ENCODE measurements around the gene PRDM16.

Gene PRDM16

GRCh38 chr1:3390291-3390690, 321.3 kb downstream of the PRDM16 start:
- DNase-seq: no peak

DNA sequence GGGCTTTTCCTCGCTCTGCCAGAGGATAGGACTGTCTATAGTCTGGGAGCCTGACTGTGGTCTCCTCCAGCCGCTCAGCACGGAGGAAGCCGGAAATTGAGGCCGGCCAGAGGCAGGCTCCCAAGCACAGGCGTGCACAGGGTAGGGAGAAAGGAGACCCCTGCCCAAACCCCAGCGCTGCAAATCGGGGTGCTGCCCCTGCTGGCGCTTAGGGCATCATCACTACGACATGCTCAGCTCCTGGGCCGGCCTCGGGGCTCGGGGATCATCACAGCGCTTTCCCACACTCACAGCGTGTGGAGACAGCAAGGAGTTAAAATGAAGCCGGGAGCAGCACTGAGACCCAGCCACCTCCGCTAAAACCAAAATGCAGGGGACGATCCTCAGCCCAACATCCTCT, 322.7 kb downstream of the PRDM16 start:
- DNase-seq: no peak

DNA sequence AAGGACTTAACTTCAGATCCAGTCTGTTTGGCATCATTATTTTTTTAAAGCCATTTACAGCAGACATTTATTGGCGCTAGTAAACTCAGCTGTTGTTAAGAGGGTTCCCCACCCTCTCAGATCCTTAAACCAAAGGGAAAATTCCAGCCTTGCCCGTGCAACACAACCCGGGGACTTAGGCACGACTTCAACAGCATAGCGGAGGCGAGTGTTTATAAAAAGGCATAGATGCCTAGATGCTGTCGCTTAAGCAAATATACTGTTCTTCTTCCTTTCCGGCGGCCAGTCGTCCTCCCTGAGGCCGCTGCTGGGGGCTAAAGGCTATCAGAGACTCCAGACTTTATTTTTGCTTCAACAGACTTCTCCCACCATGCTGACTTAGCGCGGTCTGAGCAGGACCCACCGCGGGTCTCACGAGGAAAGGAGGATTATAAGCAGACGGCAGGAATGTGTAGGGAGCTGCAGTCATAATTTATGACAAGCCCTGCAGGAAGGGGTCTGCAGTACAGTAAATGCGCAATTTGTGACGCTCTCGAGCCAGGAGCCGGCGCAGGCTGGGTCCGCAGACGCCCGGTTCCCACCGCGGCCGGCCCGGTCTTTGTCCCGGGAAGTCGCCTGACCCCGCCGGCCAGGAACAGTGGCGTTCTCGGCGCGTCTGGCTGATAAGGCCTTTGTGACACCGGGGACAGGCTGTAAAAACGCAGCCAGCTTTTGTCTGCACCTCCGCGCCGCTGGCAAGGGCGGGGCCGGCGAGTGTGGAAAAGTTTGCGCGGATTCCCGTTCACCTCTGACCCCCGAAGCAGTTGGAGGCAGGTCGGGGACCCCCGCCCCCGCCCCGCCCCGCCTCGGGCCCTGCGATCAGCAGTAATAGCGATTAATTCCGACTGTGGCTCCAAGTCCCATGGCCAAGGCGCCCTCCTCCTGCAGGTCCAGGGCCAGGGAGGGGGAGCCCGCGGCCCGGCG, 324.3 kb downstream of the PRDM16 start:
- DNase-seq: no peak

GRCh38 chr1:3393987-3394920, 325.3 kb downstream of the PRDM16 start:
- DNase-seq: no peak

DNA sequence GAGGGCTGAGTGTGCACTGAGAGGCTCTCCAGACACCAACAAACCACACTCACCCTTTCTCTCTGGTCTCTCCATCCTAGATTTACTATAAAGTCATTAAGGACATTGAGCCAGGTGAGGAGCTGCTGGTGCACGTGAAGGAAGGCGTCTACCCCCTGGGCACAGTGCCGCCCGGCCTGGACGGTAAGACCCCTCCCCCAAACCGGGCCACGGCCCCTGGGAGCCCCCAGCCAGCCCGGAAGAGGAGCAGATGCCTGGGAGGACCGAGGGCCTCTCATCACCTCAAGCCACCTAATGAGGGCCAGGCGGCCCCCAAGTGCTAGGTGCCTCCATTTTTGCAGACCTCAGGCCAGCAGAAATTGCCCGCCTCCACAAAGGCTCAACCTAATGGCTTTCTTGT, 327.4 kb downstream of the PRDM16 start:
- no peak for DNase-seq

- DNase-seq: no peak
Observed at GRCh38 chr1:3397311-3397710, 328.3 kb downstream of the PRDM16 start.

- no peak for DNase-seq
Observed at GRCh38 chr1:3398396-3399140, 329.6 kb downstream of the PRDM16 start.

- DNase-seq: no peak
Observed at GRCh38 chr1:3399732-3400131, 330.7 kb downstream of the PRDM16 start.

- DNase-seq: no peak
Observed at GRCh38 chr1:3401585-3402257, 332.7 kb downstream of the PRDM16 start.

DNA sequence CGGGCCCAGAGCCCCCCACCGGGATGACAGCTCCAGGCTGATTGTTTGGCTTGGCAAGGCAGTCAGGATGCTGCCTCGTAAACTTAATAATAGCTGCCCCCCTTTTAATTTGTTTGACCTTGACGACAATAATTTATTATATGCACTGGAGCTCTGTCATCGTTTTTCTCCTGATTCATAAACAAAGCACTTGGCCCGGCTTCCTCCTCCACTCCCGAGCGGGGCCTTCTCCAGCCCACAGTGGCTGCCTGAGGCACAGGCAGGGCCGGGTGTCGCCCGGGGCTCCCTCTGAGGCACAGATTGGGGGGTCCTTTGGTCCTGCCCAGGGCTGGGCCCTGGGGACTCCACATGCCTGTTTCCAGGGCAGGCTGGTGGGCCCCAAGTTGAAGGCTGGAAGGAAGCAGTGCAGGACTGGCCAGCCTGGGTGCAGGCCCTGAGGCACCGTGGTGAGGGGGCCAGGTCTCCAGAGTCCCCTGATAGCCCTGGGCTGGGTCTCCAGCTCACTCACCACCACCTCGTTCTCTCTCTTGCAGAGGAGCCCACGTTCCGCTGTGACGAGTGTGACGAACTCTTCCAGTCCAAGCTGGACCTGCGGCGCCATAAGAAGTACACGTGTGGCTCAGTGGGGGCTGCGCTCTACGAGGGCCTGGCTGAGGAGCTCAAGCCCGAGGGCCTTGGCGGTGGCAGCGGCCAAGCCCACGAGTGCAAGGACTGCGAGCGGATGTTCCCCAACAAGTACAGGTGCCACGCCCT, 333.4 kb downstream of the PRDM16 start:
- no peak for DNase-seq

DNA sequence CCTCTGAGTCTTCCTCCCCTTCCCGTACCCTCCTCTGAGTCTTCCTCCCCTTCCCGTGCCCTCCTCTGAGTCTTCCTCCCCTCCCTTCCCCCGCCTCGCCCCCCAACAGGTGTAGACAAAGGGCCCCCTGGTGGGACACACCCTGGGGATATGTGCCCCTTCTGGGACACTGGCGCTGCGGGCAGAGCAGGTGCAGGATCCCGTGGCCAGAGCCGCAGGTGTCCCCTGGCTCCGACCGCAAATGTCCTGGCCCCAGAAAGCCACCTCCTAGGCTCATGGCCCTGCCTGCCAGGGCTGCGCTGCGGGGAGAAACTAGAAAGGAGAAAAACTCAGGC, 334.0 kb downstream of the PRDM16 start:
- DNase-seq: no peak

DNA sequence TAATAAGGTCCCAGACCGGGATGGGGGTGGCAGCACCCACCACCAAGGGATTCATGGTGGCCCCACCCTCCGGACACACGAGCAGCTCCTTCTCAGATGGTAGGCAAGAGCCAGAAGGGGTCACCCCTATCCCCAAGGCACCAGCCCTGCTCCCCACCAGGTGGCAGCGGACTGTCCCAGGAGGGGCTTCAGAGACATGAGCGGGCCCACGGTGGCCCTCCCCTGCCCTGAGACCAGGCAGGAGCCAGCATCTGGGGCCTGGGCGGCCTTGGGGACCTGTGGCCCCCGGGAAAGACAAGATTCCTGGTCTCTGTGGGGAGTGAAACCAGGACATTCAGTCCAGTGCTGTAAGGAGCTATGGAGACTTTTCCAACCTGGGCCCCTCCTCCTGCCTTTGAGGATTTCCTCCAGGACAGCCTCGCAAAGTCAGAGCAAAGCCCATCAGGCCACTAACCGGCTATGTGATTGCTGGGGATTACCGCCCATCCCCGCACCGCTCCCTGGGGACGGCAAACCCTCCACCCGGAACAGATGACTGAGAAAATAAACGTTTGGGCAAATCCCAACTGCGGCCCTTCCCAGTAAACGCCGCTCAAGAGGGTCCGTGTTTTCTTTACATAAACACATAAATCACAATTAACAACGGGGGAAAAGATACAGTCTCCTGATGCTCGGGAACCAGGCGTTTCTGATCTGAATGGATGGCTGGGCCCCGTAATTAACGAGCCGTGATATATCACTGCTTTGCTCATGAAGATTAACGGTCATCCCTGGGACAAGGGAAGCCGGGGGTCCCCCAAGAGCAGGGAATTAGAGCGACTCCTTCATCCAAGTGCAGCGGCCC, 334.6 kb downstream of the PRDM16 start:
- no peak for DNase-seq

DNA sequence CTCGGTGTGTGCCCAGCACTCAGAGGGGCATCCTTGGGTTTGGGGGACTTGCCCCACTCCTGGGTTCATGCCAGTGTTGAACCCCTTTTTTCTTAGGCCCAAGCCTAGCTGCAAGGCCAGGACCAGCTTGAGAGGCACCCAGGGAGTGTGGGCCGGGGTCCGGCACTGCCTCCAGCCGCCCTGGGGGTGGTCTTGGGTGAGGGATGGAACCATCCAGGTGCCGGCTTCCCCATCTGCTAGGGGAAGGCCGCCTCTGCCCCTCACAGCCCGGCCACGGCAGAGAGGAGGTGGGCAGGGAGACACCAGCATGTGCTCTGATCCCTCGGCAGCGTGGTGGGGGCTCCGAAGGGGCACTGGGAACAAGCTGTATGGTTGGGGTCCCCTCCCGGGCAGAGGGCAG, 335.3 kb downstream of the PRDM16 start:
- no peak for DNase-seq

DNA sequence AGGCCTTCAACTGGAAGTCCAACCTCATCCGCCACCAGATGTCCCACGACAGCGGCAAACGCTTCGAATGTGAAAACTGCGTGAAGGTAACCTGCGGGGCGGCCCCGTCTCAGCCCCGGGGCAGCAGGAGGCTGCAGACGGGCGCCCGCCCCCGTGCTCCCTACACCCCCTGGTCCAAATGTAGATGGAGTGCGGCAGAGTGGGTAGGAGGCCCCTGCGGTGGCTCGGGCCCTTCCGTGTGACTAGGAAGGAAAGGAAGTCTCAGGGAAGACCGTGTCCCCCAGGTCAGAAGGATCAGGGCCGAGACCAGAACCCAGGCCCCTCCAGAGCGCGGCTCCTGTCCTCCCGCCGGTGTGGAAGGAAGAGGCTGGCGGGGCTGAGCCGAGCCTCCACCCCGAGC, 335.8 kb downstream of the PRDM16 start:
- no peak for DNase-seq

DNA sequence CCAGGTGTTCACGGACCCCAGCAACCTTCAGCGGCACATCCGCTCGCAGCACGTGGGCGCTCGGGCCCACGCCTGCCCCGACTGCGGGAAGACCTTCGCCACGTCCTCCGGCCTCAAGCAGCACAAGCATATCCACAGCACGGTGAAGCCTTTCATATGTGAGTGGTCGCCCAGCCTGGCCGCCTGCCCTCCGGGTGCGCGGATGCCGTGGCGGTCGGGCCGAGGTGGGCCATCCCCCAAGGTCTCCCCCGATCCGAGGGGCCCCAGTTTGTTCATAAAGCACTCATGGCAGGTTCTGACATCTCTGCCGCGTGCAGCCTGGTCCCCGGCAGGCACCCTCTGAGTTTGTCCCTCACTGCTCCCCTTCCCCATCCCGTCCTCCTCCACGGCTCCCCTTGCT, 336.5 kb downstream of the PRDM16 start:
- DNase-seq: no peak

GRCh38 chr1:3405974-3406867, 337.2 kb downstream of the PRDM16 start:
- DNase-seq: no peak

- DNase-seq: no peak
Observed at GRCh38 chr1:3407021-3407420, 338.0 kb downstream of the PRDM16 start.

DNA sequence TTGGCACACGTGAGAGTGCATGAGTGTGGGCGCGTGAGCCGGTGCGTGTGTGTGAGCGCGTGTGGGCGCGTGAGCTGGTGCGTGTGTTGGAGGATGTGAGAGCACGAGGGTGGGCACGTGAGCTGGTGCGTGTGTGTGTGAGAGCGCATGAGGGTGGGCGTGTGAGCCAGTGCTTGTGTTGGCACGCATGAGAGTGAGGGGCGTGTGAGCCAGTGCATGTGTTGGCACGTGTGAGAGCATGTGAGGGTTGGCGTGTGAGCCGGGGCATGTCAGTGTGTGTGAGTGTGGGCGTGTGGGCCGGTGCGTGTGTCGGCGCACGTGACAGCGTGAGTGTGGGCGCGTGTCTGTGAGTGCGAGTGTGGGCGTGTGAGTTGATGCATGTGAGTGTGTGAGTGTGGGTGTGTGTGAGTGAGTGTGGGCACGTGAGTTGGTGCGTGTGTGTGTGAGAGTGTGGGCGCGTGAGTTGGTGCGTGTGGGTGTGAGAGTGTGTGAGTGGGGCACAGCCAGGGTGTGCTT, 339.8 kb downstream of the PRDM16 start:
- DNase-seq: no peak

DNA sequence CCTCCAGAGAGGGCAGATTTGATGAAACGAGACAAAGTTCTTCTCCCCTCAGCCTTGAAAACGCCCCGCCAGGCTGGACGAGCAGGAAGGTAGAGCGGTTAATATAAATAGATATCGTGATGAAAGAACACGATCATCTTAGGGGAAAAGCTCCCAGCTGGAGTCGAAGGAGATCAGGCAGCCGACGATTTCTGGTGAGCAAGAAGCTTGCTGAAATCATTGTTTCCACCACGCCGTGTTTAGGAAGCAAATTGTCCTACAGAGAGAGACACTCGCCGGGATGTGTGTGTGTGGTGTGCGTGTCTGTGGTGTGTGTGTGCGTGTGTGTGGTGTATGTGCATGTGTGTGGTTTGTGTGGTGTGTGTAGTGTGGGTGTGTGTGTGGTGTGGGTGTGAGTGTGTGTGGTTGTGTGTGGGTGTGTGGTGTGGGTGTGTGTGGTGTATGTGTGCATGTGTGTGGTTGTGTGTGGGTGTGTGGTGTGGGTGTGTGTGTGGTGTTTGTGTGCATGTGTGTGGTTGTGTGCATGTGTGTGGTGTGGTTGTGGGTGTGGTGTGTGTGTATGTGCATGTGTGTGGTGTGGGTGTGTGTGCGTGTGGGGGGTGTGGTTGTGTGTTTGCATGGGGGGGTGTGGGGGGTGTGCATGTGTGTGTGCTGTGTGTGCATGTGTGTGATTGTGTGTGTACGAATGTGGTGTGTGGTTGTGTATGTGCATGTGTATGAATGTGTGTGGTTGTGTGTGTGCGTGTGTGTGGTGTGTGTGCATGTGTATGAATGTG, 340.6 kb downstream of the PRDM16 start:
- no peak for DNase-seq

Data from activated CD8-positive, alpha-beta memory T cell treated with anti-CD3 and anti-CD28 coated beads for 24 hours (primary cell).